ENCODE measurements around the gene RAC2. TPM values are rescaled to one million over a fixed set of nuclear protein-coding genes. Genes with fewer than 3 reads are reported as not detected.

The RAC2 gene
- total RNA-seq, 1 donor from 2014 or later: 11.5 TPM

GRCh38 chr22:37195921-37196320 lies 48.1 kb downstream of the RAC2 start:
- no peak for TF ChIP-seq CTCF (IDR thresholded peaks at IDR 0.05)
- no peak for DNase-seq (ENCODE audit: low spot score in 2 of 2)
- no peak overlapping the region for H3K4me3 ChIP-seq
- peaks cover 15 to 26% of the 10 kb centered on the region in 2 donors for H3K4me1 ChIP-seq
- H3K27me3 ChIP-seq: no peaks in the 10 kb centered on the region
- H3K36me3 ChIP-seq: no peaks in the 10 kb centered on the region
- intact Hi-C loops (cut with DNase I): no loop called here
- peak overlapping the region in 1 of 2 donors; percentile 88 for H3K27ac ChIP-seq
- H3K9me3 ChIP-seq: no peaks in the 10 kb centered on the region

GRCh38 chr22:37194750-37195149 lies 49.3 kb downstream of the RAC2 start:
- H3K9me3 ChIP-seq: no peaks in the 10 kb centered on the region
- H3K36me3 ChIP-seq: no peaks in the 10 kb centered on the region
- DNase-seq (ENCODE audit: low spot score in 2 of 2): no peak
- H3K27ac ChIP-seq: no peak overlapping the region
- no peak overlapping the region for H3K4me3 ChIP-seq
- intact Hi-C loops (cut with DNase I): no loop called here
- H3K27me3 ChIP-seq: no peaks in the 10 kb centered on the region
- peaks cover 15 to 24% of the 10 kb centered on the region in 2 donors for H3K4me1 ChIP-seq
- no peak for TF ChIP-seq CTCF (IDR thresholded peaks at IDR 0.05)

- no peak for DNase-seq (ENCODE audit: low spot score in 2 of 2)
- Histone ChIP-seq H3K27me3 (no peaks in the 10 kb centered on the region), H3K27ac (no peak overlapping the region), H3K4me3 (no peak overlapping the region), H3K4me1 (peaks cover 15 to 21% of the 10 kb centered on the region in 2 donors), H3K36me3 (no peaks in the 10 kb centered on the region), H3K9me3 (no peaks in the 10 kb centered on the region)
- TF ChIP-seq CTCF (IDR thresholded peaks at IDR 0.05): no peak
- intact Hi-C loops (cut with DNase I): no loop called here
These were observed 50.4 kb downstream of the RAC2 start for GRCh38 chr22:37193629-37194191.

GRCh38 chr22:37192741-37193140 lies 51.3 kb downstream of the RAC2 start:
- Histone ChIP-seq H3K4me3 (no peak overlapping the region), H3K9me3 (no peaks in the 10 kb centered on the region), H3K27me3 (no peaks in the 10 kb centered on the region), H3K36me3 (no peaks in the 10 kb centered on the region), H3K27ac (no peak overlapping the region), H3K4me1 (peaks cover 9 to 23% of the 10 kb centered on the region in 2 donors)
- intact Hi-C loops (cut with DNase I): no loop called here
- TF ChIP-seq CTCF (IDR thresholded peaks at IDR 0.05): no peak
- no peak for DNase-seq (ENCODE audit: low spot score in 2 of 2)

GRCh38 chr22:37192204-37192603 lies 51.9 kb downstream of the RAC2 start:
- no peaks in the 10 kb centered on the region for H3K36me3 ChIP-seq
- intact Hi-C loops (cut with DNase I): no loop called here
- peaks cover 5 to 23% of the 10 kb centered on the region in 2 donors for H3K4me1 ChIP-seq
- no peak overlapping the region for H3K4me3 ChIP-seq
- DNase-seq (ENCODE audit: low spot score in 2 of 2): no peak
- no peaks in the 10 kb centered on the region for H3K27me3 ChIP-seq
- no peak overlapping the region for H3K27ac ChIP-seq
- no peak for TF ChIP-seq CTCF (IDR thresholded peaks at IDR 0.05)
- H3K9me3 ChIP-seq: no peaks in the 10 kb centered on the region
